B cell (primary cell): ENCODE data around the gene SWAP70.

ENCODE experiments used
- EZH2 ChIP-seq: IDR thresholded peaks from 2 replicates; pipeline ENCODE4 v1.6.1; 2012; ENCODE audit warnings: borderline replicate concordance, low read depth, mild to moderate bottlenecking, moderate library complexity, low read length; ENCODE audit not compliant: insufficient read depth, poor library complexity, severe bottlenecking
- TF ChIP-seq, protein P1 (sequence below): fragments of 200-600 bp; IDR thresholded peaks from one replicate; pipeline ENCODE4 v1.8.0; 2022; ENCODE audit warnings: antibody characterized with exemption, mild to moderate bottlenecking

DNA sequence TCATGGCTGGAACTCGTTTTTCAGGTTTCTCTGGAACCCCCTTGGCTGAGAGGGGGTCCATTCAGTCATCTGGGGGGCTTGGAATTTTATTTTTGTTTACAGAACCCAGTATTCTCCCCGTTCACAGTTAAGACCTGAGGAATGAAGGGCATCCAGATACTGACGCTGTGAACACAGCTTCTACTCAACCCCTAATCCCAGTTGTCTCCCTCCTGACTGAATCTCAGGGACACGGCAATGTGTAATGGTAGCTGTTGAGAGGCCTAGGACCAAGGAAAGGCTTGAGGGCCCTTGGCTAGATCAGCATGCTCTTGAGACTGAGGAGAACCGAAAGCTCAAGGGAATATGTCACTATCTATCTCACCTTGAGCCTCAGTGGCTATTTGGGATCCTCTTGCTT lies 113.6 kb downstream of the SWAP70 start:
- TF ChIP-seq, protein P1, sequence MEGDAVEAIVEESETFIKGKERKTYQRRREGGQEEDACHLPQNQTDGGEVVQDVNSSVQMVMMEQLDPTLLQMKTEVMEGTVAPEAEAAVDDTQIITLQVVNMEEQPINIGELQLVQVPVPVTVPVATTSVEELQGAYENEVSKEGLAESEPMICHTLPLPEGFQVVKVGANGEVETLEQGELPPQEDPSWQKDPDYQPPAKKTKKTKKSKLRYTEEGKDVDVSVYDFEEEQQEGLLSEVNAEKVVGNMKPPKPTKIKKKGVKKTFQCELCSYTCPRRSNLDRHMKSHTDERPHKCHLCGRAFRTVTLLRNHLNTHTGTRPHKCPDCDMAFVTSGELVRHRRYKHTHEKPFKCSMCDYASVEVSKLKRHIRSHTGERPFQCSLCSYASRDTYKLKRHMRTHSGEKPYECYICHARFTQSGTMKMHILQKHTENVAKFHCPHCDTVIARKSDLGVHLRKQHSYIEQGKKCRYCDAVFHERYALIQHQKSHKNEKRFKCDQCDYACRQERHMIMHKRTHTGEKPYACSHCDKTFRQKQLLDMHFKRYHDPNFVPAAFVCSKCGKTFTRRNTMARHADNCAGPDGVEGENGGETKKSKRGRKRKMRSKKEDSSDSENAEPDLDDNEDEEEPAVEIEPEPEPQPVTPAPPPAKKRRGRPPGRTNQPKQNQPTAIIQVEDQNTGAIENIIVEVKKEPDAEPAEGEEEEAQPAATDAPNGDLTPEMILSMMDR, result no peak
- TF ChIP-seq EZH2, result no peak
